HCT116 (cell line): ENCODE measurements around the gene LAMTOR5. TPM values are rescaled to one million over a fixed set of nuclear protein-coding genes. Genes with fewer than 3 reads are reported as not detected.

Experiments used
- ATAC-seq: fragments of 200-7000 bp; cut with Tn5 transposase; 2 replicates; pipeline ENCODE4 v1.9.1; 2020; ENCODE audit warnings: mild to moderate bottlenecking, moderate library complexity
- BruUV-seq: library from RNA; stranded (reverse); fragments of 400-500 nt; replicated peaks from 2 replicates; lab custom pipeline; 2021; lab: Mats Ljungman, UMichigan
- CTCF ChIA-PET: fragments of 300-600 bp; sonication (Branson Sonifier 250); formaldehyde crosslinking; loops from one replicate; lab custom pipeline; 2021; ENCODE audit warnings: antibody characterized with exemption; lab: Charles Lee
- POLR2A ChIA-PET: fragments of 300-600, 350-600 bp; sonication (Branson Sonifier 250); formaldehyde crosslinking; loops from one replicate; lab custom pipeline; 2021; ENCODE audit warnings: antibody characterized with exemption; lab: Charles Lee
- RAD21 ChIA-PET, 2 experiments: fragments of 300-600 bp; sonication (Branson Sonifier 250); formaldehyde crosslinking; loops; one replicate each; lab custom pipeline; 2023; ENCODE audit warnings: low total read pairs in 2 of 2; ENCODE audit not compliant: uncharacterized antibody in 2 of 2, unreplicated experiment in 2 of 2, low non-redundant PET in 1 of 2; lab: Charles Lee
- DNase-seq: peaks from one replicate; pipeline ENCODE4 v3.0.0-alpha.2; 2010; ENCODE audit warnings: low read depth, low spot score
- H2AFZ ChIP-seq: fragments of 200-600 bp; shearing (Covaris generic), sonication (generic); 2 replicates; pipeline ENCODE4 v1.6.1; 2017; ENCODE audit warnings: low read depth, mixed run types, mixed read lengths, antibody characterized with exemption, low read length; ENCODE audit not compliant: poor library complexity, severe bottlenecking
- H3K27ac ChIP-seq: 2 replicates; pipeline ENCODE4 v1.5.1; 2012; ENCODE audit warnings: low read depth, low read length
- H3K27me3 ChIP-seq: fragments of 200-600 bp; sonication (generic); 2 replicates; pipeline ENCODE4 v1.6.1; 2016; ENCODE audit warnings: mixed run types, low read length, mixed read lengths; ENCODE audit not compliant: insufficient read depth
- H3K36me3 ChIP-seq, 2 experiments: fragments of 200-500 bp in 1 of 2; fragments of 200-600 bp in 1 of 2; sonication (Bioruptor generic) in 1 of 2; sonication (generic) in 1 of 2; 2 replicates each; pipeline versions ENCODE4 v1.5.1 to v1.6.1; 2014 to 2016; ENCODE audit warnings: low read length in 2 of 2, inconsistent platforms in 1 of 2, mixed read lengths in 1 of 2, mixed run types in 1 of 2; ENCODE audit not compliant: insufficient read depth in 2 of 2, control insufficient read depth in 1 of 2
- H3K4me1 ChIP-seq, 2 experiments: fragments of 200-600 bp in 1 of 2; sonication (generic) in 1 of 2; 2 replicates each; pipeline versions ENCODE4 v1.5.1 to v1.6.1; 2012 to 2017; ENCODE audit warnings: low read length in 2 of 2, inconsistent platforms in 1 of 2, mild to moderate bottlenecking in 1 of 2, mixed read lengths in 1 of 2, mixed run types in 1 of 2, moderate library complexity in 1 of 2; ENCODE audit not compliant: insufficient read depth in 2 of 2, control insufficient read depth in 1 of 2
- H3K4me2 ChIP-seq: fragments of 200-600 bp; sonication (generic); 2 replicates; pipeline ENCODE4 v1.6.1; 2017; ENCODE audit warnings: mixed run types, low read length, mixed read lengths
- H3K4me3 ChIP-seq, 2 experiments: fragments of 200-600 bp in 1 of 2; sonication (generic) in 1 of 2; replicated peaks in 1 of 2; 2 replicates each; pipeline ENCODE4 v1.5.1; 2011 to 2016; ENCODE audit warnings: low read length in 2 of 2, control low read depth in 1 of 2, low read depth in 1 of 2, mild to moderate bottlenecking in 1 of 2, mixed read lengths in 1 of 2, mixed run types in 1 of 2
- H3K79me2 ChIP-seq: fragments of 200-600 bp; sonication (generic); 2 replicates; pipeline ENCODE4 v1.6.1; 2017; ENCODE audit warnings: mild to moderate bottlenecking, mixed run types, low read length, moderate library complexity, mixed read lengths; ENCODE audit not compliant: insufficient read depth
- H3K9ac ChIP-seq: fragments of 200-600 bp; sonication (generic); 2 replicates; pipeline ENCODE4 v1.6.1; 2016; ENCODE audit warnings: low read length, mixed read lengths
- H3K9me2 ChIP-seq: fragments of 200-600 bp; sonication (generic), shearing (Covaris generic); 2 replicates; pipeline ENCODE4 v1.6.1; 2017; ENCODE audit warnings: mixed run types, mild to moderate bottlenecking, moderate library complexity; ENCODE audit not compliant: insufficient read depth
- H3K9me3 ChIP-seq, 2 experiments: fragments of 200-500 bp in 1 of 2; fragments of 200-600 bp in 1 of 2; sonication (Bioruptor generic) in 1 of 2; sonication (generic) in 1 of 2; 2 replicates each; pipeline ENCODE4 v1.6.1; 2014 to 2017; ENCODE audit warnings: low read length in 2 of 2, mixed read lengths in 2 of 2, inconsistent platforms in 1 of 2, low read depth in 1 of 2, mild to moderate bottlenecking in 1 of 2, mixed run types in 1 of 2, moderate library complexity in 1 of 2; ENCODE audit not compliant: control insufficient read depth in 1 of 2, insufficient read depth in 1 of 2
- H4K20me1 ChIP-seq: fragments of 200-600 bp; sonication (generic), shearing (Covaris generic); 2 replicates; pipeline ENCODE4 v1.6.1; 2017; ENCODE audit warnings: mixed run types, mild to moderate bottlenecking, moderate library complexity; ENCODE audit not compliant: insufficient read depth
- JUND ChIP-seq: IDR thresholded peaks from 2 replicates; pipeline ENCODE4 v1.6.1; 2012
- intact Hi-C: fragments of 100-400 bp; cut with micrococcal nuclease; formaldehyde crosslinking; loops from 2 replicates; pipeline ENCODE4 v1.10.0; 2022
- total RNA-seq: library from RNA; stranded (reverse); gene quantifications from one replicate; pipeline ENCODE4 v1.2.1, GENCODE V29; 2021; ENCODE audit not compliant: unreplicated experiment
- TF ChIP-seq, protein P1 (sequence below): IDR thresholded peaks from 2 replicates; pipeline ENCODE4 v1.6.1; 2012

Gene LAMTOR5
- total RNA-seq, 1 experiment from 2014 or later = 137 TPM

DNA sequence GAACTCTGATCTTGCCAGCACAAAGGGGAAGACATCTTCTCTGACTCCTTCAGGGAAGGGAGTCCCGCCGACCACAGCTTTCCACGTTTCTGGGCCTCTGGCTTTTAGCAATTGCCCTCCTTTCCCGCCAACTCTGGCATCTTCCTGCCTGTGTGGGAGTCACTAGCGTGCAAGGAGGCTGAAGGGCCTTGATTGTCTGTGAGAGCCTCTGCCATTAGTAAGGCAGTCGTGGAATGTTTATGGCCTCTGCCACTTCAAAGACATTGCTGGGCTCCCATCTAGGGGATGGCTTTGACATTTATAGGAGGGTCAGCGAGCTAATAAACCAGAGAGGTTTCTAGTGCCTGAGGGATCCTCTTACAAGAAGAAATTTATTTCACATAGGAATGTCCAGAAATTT, 29.1 kb upstream of the LAMTOR5 start:
- RAD21 ChIA-PET = no interaction called here
- TF ChIP-seq JUND = no peak
- TF ChIP-seq, all 23 proteins: peak for 0
- Histone ChIP-seq H3K9me2 (no peaks in the 10 kb centered on the region), H3K9ac (no peak overlapping the region), H3K4me2 (peak overlapping the region; percentile 55), H3K36me3 (no peaks in the 10 kb centered on the region), H3K27me3 (no peaks in the 10 kb centered on the region), H3K9me3 (no peaks in the 10 kb centered on the region), H3K27ac (no peak overlapping the region), H3K79me2 (no peaks in the 10 kb centered on the region), H3K4me3 (no peak overlapping the region), H3K4me1 (peaks cover 24 to 39% of the 10 kb centered on the region in 2 experiments), H2AFZ (peak overlapping the region; percentile 78), H4K20me1 (no peaks in the 10 kb centered on the region)
- BruUV-seq = no TSS peak
- intact Hi-C loops = no loop called here
- DNase-seq (no peak), ATAC-seq (peak; percentile 42; the same call in 1 of the 2 replicates)
- ChIA-PET CTCF (interaction anchor here (2.2 kb wide), 1 partner anchor 23 kb away, joined by 7 read pairs; no protein-coding TSS in a partner anchor), POLR2A (no interaction called here)

DNA sequence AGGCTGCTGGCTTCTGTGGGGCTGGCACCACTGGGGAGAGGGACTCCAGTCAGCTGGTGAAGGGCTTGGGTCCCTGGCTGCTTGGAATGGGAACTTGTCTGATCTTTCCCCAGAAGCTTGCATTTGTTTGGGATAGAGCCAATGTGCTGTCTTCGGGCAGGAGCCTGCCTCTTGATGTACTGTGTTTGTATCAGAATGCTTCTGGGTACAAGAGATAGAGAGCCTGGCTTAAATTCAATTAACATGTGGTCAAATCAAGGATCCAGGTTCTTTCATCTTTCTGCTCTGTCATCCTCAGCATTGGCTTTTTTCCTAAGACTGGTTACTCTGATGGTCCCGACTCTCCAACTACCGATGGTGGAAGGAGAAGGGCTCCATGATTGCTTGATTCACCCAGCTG, 27.5 kb upstream of the LAMTOR5 start:
- no peak overlapping the region for H3K27ac ChIP-seq
- BruUV-seq = no TSS peak
- CTCF ChIA-PET = interaction anchor here (2.2 kb wide), 1 partner anchor 25 kb away, joined by 7 read pairs; no protein-coding TSS in a partner anchor

More for the DNA sequence above, 27.5 kb upstream of the LAMTOR5 start:
- Histone ChIP-seq H3K4me2 (no peak overlapping the region), H3K9ac (no peak overlapping the region), H3K27me3 (0 out of 2 replicates have a peak, but pooled peaks cover 6% of the 10 kb centered on the region), H3K9me2 (no peaks in the 10 kb centered on the region)
- POLR2A ChIA-PET = no interaction called here
- TF ChIP-seq, protein P1, sequence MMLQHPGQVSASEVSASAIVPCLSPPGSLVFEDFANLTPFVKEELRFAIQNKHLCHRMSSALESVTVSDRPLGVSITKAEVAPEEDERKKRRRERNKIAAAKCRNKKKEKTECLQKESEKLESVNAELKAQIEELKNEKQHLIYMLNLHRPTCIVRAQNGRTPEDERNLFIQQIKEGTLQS = no peak
- TF ChIP-seq, all 23 proteins: peak for 0
- ATAC-seq = no peak
- no peak overlapping the region for H2AFZ ChIP-seq
- no peaks in the 10 kb centered on the region for H4K20me1 ChIP-seq
- RAD21 ChIA-PET = interaction anchor here (1.5 to 1.6 kb wide), 2 partner anchors 25 kb away, joined by 4 to 7 read pairs; no protein-coding TSS in a partner anchor
- H3K36me3 ChIP-seq = no peaks in the 10 kb centered on the region
- H3K79me2 ChIP-seq = no peaks in the 10 kb centered on the region
- peaks cover 24 to 39% of the 10 kb centered on the region in 2 experiments for H3K4me1 ChIP-seq
- no peak for DNase-seq
- H3K4me3 ChIP-seq = no peak overlapping the region
- H3K9me3 ChIP-seq = no peaks in the 10 kb centered on the region
- intact Hi-C loops = no loop called here
